ENCODE results near the gene MSLN. TPM values are rescaled to one million over a fixed set of nuclear protein-coding genes. Genes with fewer than 3 reads are reported as not detected.
"Not testable (repeated sequence)": the region's sequence is repeated elsewhere in the genome, so short reads cannot be mapped to it uniquely, and the experiment has no call there.

The MSLN gene
- polyA plus RNA-seq, 2 of the 4 experiments (the other 2 are of a cell fraction): 2.4 to 3.6 TPM

GRCh38 chr16:740764-741505 lies 19.6 kb upstream of the MSLN start, which contains the start of gene CIAO3 (continued):
- no peak for TF ChIP-seq ESRRA (IDR thresholded peaks at IDR 0.05; ENCODE audit: borderline replicate concordance, low read length)
- no peak for TF ChIP-seq CHD4 (IDR thresholded peaks at IDR 0.05; ENCODE audit: borderline replicate concordance)
- peak; percentile 55 to 92; a peak in 4 of 5 replicates for TF ChIP-seq JUN (IDR thresholded peaks at IDR 0.05)
- TF ChIP-seq HOXA7 (CRISPR knock-in tag; IDR thresholded peaks at IDR 0.05): no peak

GRCh38 chr16:741986-742629 lies 18.4 kb upstream of the MSLN start:
- Histone ChIP-seq H3K27ac (no peak overlapping the region), H3K4me1 (peaks cover 6% of the 10 kb centered on the region; the same call in 2 of the 3 replicates), H3K4me3 (no peak overlapping the region), H3K9me3 (no peaks in the 10 kb centered on the region), H3K4me2 (no peak overlapping the region)
- FAIRE-seq: no peak
- no peak for DNase-seq (ENCODE audit: low read depth in 1 of 2, low spot score in 1 of 2)
- POLR2A ChIA-PET: interaction anchor here (1.1 kb wide), 1 partner anchor 10 kb away, joined by 4 read pairs; no protein-coding TSS in a partner anchor
- WGBS (ENCODE audit: missing lambda C conversion rate): 90% methylated on average over 14 of the region's 15 CpGs
- no peak for TF ChIP-seq ZC3H11A (IDR thresholded peaks at IDR 0.05)
- TF ChIP-seq E2F6 (IDR thresholded peaks at IDR 0.05; ENCODE audit: borderline replicate concordance, low read depth): no peak
- TF ChIP-seq SMC3 (IDR thresholded peaks at IDR 0.05): no peak
- no peak for TF ChIP-seq FOXS1 (CRISPR knock-in tag; IDR thresholded peaks at IDR 0.05)
- no peak for TF ChIP-seq SREBF2 (IDR thresholded peaks at IDR 0.05)
- no peak for TF ChIP-seq PHF8 (IDR thresholded peaks at IDR 0.05; ENCODE audit: borderline replicate concordance, low read depth)
- no peak for TF ChIP-seq MAFK (IDR thresholded peaks at IDR 0.05; ENCODE audit: partially characterized antibody)
- TF ChIP-seq ZFP36 (IDR thresholded peaks at IDR 0.05; ENCODE audit: borderline replicate concordance, partially characterized antibody): no peak
- TF ChIP-seq RNF2 (IDR thresholded peaks at IDR 0.05; ENCODE audit: borderline replicate concordance, low read depth): no peak
- no peak for TF ChIP-seq CHD2 (IDR thresholded peaks at IDR 0.05; ENCODE audit: low read length, partially characterized antibody)
- TF ChIP-seq JUNB (IDR thresholded peaks at IDR 0.05): no peak
- TF ChIP-seq FOSL2 (IDR thresholded peaks at IDR 0.05): no peak
- no peak for TF ChIP-seq FOSL2 (CRISPR knock-in tag; IDR thresholded peaks at IDR 0.05)
- no peak for TF ChIP-seq RAD21 (conservative IDR thresholded peaks at IDR 0.05 in 1 of 2, IDR thresholded peaks at IDR 0.05 in 1 of 2)
- TF ChIP-seq HOXB13 (CRISPR knock-in tag; IDR thresholded peaks at IDR 0.05; ENCODE audit: low read depth): no peak
- no peak for TF ChIP-seq CTCF (IDR thresholded peaks at IDR 0.05)
- CTCF ChIA-PET: interaction anchor here (0.8 to 28.0 kb wide), 8 partner anchors 12 to 314 kb away, joined by 3 to 656 read pairs (median 12); partner anchors contain the start of genes ANTKMT, CCDC78, FBXL16 and HAGHL
- no peak for ATAC-seq

GRCh38 chr16:742894-743293 lies 17.6 kb upstream of the MSLN start:
- POLR2A ChIA-PET; H3K4me3 ChIP-seq; H3K4me2 ChIP-seq; FAIRE-seq; ATAC-seq; H3K4me1 ChIP-seq; H3K9me3 ChIP-seq; DNase-seq (ENCODE audit: low read depth in 1 of 2, low spot score in 1 of 2); H3K27ac ChIP-seq: not testable (repeated sequence)
- CTCF ChIA-PET: interaction anchor here (4.7 to 28.0 kb wide), 3 partner anchors 13 to 40 kb away, joined by 46 to 656 read pairs (median 205); partner anchors contain the start of genes ANTKMT, CCDC78, FBXL16 and HAGHL
- 71% methylated on average over 14 of the region's 14 CpGs for WGBS (ENCODE audit: missing lambda C conversion rate)
